ENCODE results near the gene CNP.

DNA sequence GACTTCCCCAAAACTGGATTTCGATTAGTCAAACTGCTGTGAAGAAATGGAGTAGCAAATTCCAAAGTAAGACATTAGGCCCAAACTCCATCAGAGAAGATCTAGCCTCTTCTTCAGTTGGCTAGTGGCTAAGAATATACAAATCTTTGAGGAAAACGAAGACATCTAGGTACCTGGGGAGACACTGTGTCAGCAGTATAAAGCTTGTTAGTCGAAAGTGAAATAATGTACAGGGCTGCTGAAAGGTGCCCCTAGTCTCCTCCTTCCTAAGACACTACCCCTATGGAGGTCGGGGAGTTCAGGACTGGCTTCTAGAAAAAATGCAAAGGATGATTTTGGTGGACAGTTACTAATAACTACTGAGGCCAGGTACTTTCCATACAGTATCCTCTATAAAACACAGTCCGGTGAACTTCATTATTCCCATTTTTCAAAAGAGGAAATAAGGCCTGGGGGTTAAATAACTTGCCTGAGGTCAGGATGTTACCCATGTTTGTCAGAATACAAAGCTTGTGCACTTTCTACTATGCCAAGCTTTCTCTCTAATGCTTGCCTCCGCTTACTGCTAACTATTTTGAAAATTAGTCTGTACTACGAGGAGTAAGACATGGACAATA lies 35.7 kb downstream of the CNP start:
- TF ChIP-seq, protein P1, sequence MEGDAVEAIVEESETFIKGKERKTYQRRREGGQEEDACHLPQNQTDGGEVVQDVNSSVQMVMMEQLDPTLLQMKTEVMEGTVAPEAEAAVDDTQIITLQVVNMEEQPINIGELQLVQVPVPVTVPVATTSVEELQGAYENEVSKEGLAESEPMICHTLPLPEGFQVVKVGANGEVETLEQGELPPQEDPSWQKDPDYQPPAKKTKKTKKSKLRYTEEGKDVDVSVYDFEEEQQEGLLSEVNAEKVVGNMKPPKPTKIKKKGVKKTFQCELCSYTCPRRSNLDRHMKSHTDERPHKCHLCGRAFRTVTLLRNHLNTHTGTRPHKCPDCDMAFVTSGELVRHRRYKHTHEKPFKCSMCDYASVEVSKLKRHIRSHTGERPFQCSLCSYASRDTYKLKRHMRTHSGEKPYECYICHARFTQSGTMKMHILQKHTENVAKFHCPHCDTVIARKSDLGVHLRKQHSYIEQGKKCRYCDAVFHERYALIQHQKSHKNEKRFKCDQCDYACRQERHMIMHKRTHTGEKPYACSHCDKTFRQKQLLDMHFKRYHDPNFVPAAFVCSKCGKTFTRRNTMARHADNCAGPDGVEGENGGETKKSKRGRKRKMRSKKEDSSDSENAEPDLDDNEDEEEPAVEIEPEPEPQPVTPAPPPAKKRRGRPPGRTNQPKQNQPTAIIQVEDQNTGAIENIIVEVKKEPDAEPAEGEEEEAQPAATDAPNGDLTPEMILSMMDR (IDR thresholded peaks at IDR 0.05): no peak
- TF ChIP-seq POLR2A (IDR thresholded peaks at IDR 0.05): no peak
